Neutrophil (primary cell): ENCODE results near the gene MEGF11.

Experiments used
- H3K27ac ChIP-seq: fragments of 200-600 bp; sonication (generic); 2 replicates; pipeline ENCODE4 v1.5.1; 2016; ENCODE audit warnings: mild to moderate bottlenecking, moderate library complexity
- H3K27me3 ChIP-seq: fragments of 200-600 bp; sonication (generic); 2 replicates; pipeline ENCODE4 v1.6.0; 2016; ENCODE audit warnings: mild to moderate bottlenecking
- H3K36me3 ChIP-seq: fragments of 200-600 bp; sonication (generic); 2 replicates; pipeline ENCODE4 v1.5.1; 2017
- H3K4me1 ChIP-seq, 2 experiments: fragments of 200-600 bp in 1 of 2; sonication (generic) in 1 of 2; 1 replicate in 1 of 2; 2 replicates in 1 of 2; pipeline versions ENCODE4 v1.5.1 to v1.6.1; 2013 to 2016; ENCODE audit warnings: low read depth in 1 of 2, low read length in 1 of 2, mild to moderate bottlenecking in 1 of 2, moderate library complexity in 1 of 2; ENCODE audit not compliant: control insufficient read depth in 1 of 2, insufficient read depth in 1 of 2
- H3K4me3 ChIP-seq, 2 experiments: fragments of 200-600 bp in 1 of 2; sonication (generic) in 1 of 2; 1 replicate in 1 of 2; 2 replicates in 1 of 2; pipeline ENCODE4 v1.5.1; 2013 to 2016; ENCODE audit warnings: low read depth in 1 of 2, low read length in 1 of 2, mild to moderate bottlenecking in 1 of 2, moderate library complexity in 1 of 2
- H3K9me3 ChIP-seq: fragments of 200-600 bp; sonication (generic); 2 replicates; pipeline ENCODE4 v1.5.1; 2016
- CTCF ChIP-seq: fragments of 200-600 bp; sonication (generic); IDR thresholded peaks from 2 replicates; pipeline ENCODE4 v1.5.1; 2016; ENCODE audit warnings: antibody characterized with exemption

Gene MEGF11

GRCh38 chr15:65940618-65940909, 313.0 kb downstream of the MEGF11 start:
- Histone ChIP-seq H3K27me3 (peaks cover 24% of the 10 kb centered on the region), H3K36me3 (no peaks in the 10 kb centered on the region), H3K4me1 (peaks cover 0 to 5% of the 10 kb centered on the region in 2 experiments), H3K9me3 (no peaks in the 10 kb centered on the region), H3K4me3 (no peak overlapping the region), H3K27ac (no peak overlapping the region)
- TF ChIP-seq CTCF: no peak

GRCh38 chr15:65939901-65940617, 313.5 kb downstream of the MEGF11 start:
- no peak for TF ChIP-seq CTCF
- peaks cover 0 to 5% of the 10 kb centered on the region in 2 experiments for H3K4me1 ChIP-seq
- no peaks in the 10 kb centered on the region for H3K36me3 ChIP-seq
- H3K9me3 ChIP-seq: no peaks in the 10 kb centered on the region
- peaks cover 24% of the 10 kb centered on the region for H3K27me3 ChIP-seq
- no peak overlapping the region for H3K27ac ChIP-seq
- no peak overlapping the region for H3K4me3 ChIP-seq

- H3K27ac ChIP-seq: no peak overlapping the region
- TF ChIP-seq CTCF: no peak
- H3K27me3 ChIP-seq: peaks cover 24% of the 10 kb centered on the region
- H3K9me3 ChIP-seq: no peaks in the 10 kb centered on the region
- H3K4me1 ChIP-seq: peaks cover 0 to 5% of the 10 kb centered on the region in 2 experiments
- no peaks in the 10 kb centered on the region for H3K36me3 ChIP-seq
- no peak overlapping the region for H3K4me3 ChIP-seq
These were observed 314.9 kb downstream of the MEGF11 start for GRCh38 chr15:65938604-65939003.

- Histone ChIP-seq H3K4me3 (no peak overlapping the region), H3K36me3 (no peaks in the 10 kb centered on the region), H3K4me1 (peaks cover 0 to 5% of the 10 kb centered on the region in 2 experiments), H3K9me3 (no peaks in the 10 kb centered on the region), H3K27ac (no peak overlapping the region), H3K27me3 (peaks cover 32% of the 10 kb centered on the region)
- TF ChIP-seq CTCF: no peak
These were observed 316.1 kb downstream of the MEGF11 start for GRCh38 chr15:65937476-65937875.

- no peak for TF ChIP-seq CTCF
- Histone ChIP-seq H3K27me3 (peaks cover 29% of the 10 kb centered on the region), H3K36me3 (no peaks in the 10 kb centered on the region), H3K4me3 (no peak overlapping the region), H3K27ac (no peak overlapping the region), H3K9me3 (no peaks in the 10 kb centered on the region), H3K4me1 (peaks cover 0 to 5% of the 10 kb centered on the region in 2 experiments)
These were observed 316.5 kb downstream of the MEGF11 start for GRCh38 chr15:65937054-65937453.
